Measurements from ENCODE around the gene ASPN. TPM values are rescaled to one million over a fixed set of nuclear protein-coding genes. Genes with fewer than 3 reads are reported as not detected.

The ASPN gene
- total and polyA plus RNA-seq, 9 of the 15 experiments (the other 6 are each of a cell fraction or from before 2014, with no cell fraction given), result 0.03 to 0.07 TPM; not detected in 7

DNA sequence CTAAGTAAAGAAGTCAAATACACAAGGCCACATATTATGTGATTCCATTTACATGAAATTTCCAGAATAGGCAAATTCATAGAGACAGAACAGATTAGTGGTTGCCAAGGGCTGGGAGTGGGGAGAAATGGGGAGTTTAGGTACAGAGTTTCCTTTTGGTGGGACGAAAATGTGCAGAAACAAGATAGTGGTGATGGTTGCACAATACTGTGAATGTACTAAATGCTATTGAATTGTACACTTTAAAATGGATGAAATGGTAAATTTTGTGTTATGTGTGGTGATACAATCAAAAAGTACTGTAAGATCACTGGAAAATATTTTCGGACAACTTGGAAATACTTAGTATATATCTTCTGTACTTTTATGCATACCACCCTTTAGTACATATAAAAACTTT lies 38.5 kb upstream of the ASPN start:
- H2AFZ ChIP-seq (ENCODE audit: low read depth, low read length), result no peak overlapping the region
- no peak overlapping the region for H3K27ac ChIP-seq (ENCODE audit: extremely low read depth, low read depth, low read length)
- no peak overlapping the region for H3K4me3 ChIP-seq
- no peaks in the 10 kb centered on the region for H3K27me3 ChIP-seq (ENCODE audit: control insufficient read depth in 2 of 2, insufficient read depth in 2 of 2, low read length in 2 of 2)
- H3K4me1 ChIP-seq (replicated peaks in 1 of 2; ENCODE audit: control insufficient read depth in 2 of 2, insufficient read depth in 2 of 2, low read length in 2 of 2), result peaks cover 3 to 18% of the 10 kb centered on the region in 2 experiments; a peak in 4 of 5 replicates
- no peaks in the 10 kb centered on the region for H3K79me2 ChIP-seq (ENCODE audit: control insufficient read depth, insufficient read depth, low read length)
- DNase-seq (ENCODE audit: extremely low read depth in 1 of 4, low spot score in 3 of 4), result no peak
- no peak for ATAC-seq
- TF ChIP-seq NCOR1 (IDR thresholded peaks at IDR 0.05), result 0 out of 2 replicates have a peak, but pooled peaks have one; percentile 12
- TF ChIP-seq CBFA2T2 (conservative IDR thresholded peaks at IDR 0.05), result 0 out of 2 replicates have a peak, but pooled peaks have one; percentile 6
- TF ChIP-seq TCF3 (CRISPR knock-in tag; IDR thresholded peaks at IDR 0.05), result peak; percentile 36; the same call in 1 of the 2 replicates
- TF ChIP-seq ZNF324 (CRISPR knock-in tag; IDR thresholded peaks at IDR 0.05), result no peak
- peak; percentile 90 for TF ChIP-seq CEBPB (tag; IDR thresholded peaks at IDR 0.05)
- TF ChIP-seq ZNF445 (CRISPR knock-in tag; IDR thresholded peaks at IDR 0.05; ENCODE audit: low read depth), result no peak
- TF ChIP-seq ARID1B (IDR thresholded peaks at IDR 0.05), result peak; percentile 37
- no peak for TF ChIP-seq NR3C1 (CRISPR knock-in tag; IDR thresholded peaks at IDR 0.05)
- 0 out of 2 replicates have a peak, but pooled peaks have one; percentile 28 for TF ChIP-seq CBFA2T3 (IDR thresholded peaks at IDR 0.05)
- peak; percentile 37; the same call in 1 of the 2 replicates for TF ChIP-seq CEBPG (CRISPR knock-in tag; IDR thresholded peaks at IDR 0.05)
- TF ChIP-seq CEBPG (tag; conservative IDR thresholded peaks at IDR 0.05 in 1 of 2, IDR thresholded peaks at IDR 0.05 in 1 of 2), result 0 out of 4 replicates have a peak, but pooled peaks have one; percentile 20 to 30
- in situ Hi-C loops (cut with MboI) (no loop called here), intact Hi-C loops (cut with micrococcal nuclease) (no loop called here)
- H3K36me3 ChIP-seq (ENCODE audit: control insufficient read depth, insufficient read depth, low read length), result no peaks in the 10 kb centered on the region
- no peak overlapping the region for H3K4me2 ChIP-seq (ENCODE audit: insufficient read depth, low read length)
- no peaks in the 10 kb centered on the region for H3K9me1 ChIP-seq (ENCODE audit: control insufficient read depth, insufficient read depth, low read length)
- H4K20me1 ChIP-seq (replicated peaks; ENCODE audit: control insufficient read depth, insufficient read depth, low read length), result no peaks in the 10 kb centered on the region
- no peak for FAIRE-seq
- WGBS (ENCODE audit: insufficient coverage, low coverage, missing lambda C conversion rate), result 72% methylated on average over 2 of the region's 2 CpGs
- no TSS peak for BruUV-seq (replicated peaks)
- POLR2A ChIA-PET, result no interaction called here
- H3K9ac ChIP-seq (ENCODE audit: insufficient read depth in 1 of 2, low read depth in 2 of 2, low read length in 2 of 2), result no peak overlapping the region
- no peaks in the 10 kb centered on the region for H3K9me3 ChIP-seq (replicated peaks; ENCODE audit: control insufficient read depth, insufficient read depth, low read depth, low read length)
- CTCF ChIA-PET (ENCODE audit: low intra/inter-chr PET ratio), result no interaction called here

Measured in K562 (cell line).